PC-9 (cell line): ENCODE data around the gene SEMA5A. TPM values are rescaled to one million over a fixed set of nuclear protein-coding genes. Genes with fewer than 3 reads are reported as not detected.

Experiments
- BruUV-seq: library from RNA; stranded (reverse); fragments of 400-500 nt; replicated peaks from 2 replicates; lab custom pipeline; 2021; lab: Mats Ljungman, UMichigan
- CTCF ChIA-PET: fragments of 300-600 bp; sonication (Branson Sonifier 250); formaldehyde crosslinking; loops from one replicate; lab custom pipeline; 2022; ENCODE audit warnings: antibody characterized with exemption; lab: Charles Lee
- POLR2A ChIA-PET: fragments of 300-600 bp; sonication (Branson Sonifier 250); formaldehyde crosslinking; loops from one replicate; lab custom pipeline; 2022; ENCODE audit warnings: antibody characterized with exemption; ENCODE audit not compliant: unreplicated experiment; lab: Charles Lee
- DNase-seq, 2 experiments: peaks; one replicate each; pipeline versions ENCODE4 v3.0.0 to v3.0.0-alpha.2; 2015 to 2022; ENCODE audit warnings: mixed read lengths in 1 of 2
- H2AFZ ChIP-seq: fragments of 200-600 bp; sonication (generic); 2 replicates; pipeline ENCODE4 v1.8.1; 2017; ENCODE audit warnings: antibody characterized with exemption
- H3F3A ChIP-seq: fragments of 200-600 bp; sonication (generic); 2 replicates; pipeline ENCODE4 v1.8.1; 2017; ENCODE audit warnings: antibody characterized with exemption, mild to moderate bottlenecking, low read depth; ENCODE audit not compliant: insufficient read depth
- H3K27ac ChIP-seq: fragments of 200-600 bp; sonication (generic); 2 replicates; pipeline ENCODE4 v1.6.1; 2016; ENCODE audit warnings: mixed run types
- H3K27me3 ChIP-seq: fragments of 200-600 bp; sonication (generic); 2 replicates; pipeline ENCODE4 v1.6.1; 2016; ENCODE audit warnings: low read depth, mixed run types; ENCODE audit not compliant: insufficient read depth
- H3K36me3 ChIP-seq: fragments of 200-600 bp; sonication (generic); 2 replicates; pipeline ENCODE4 v1.6.1; 2016; ENCODE audit warnings: low read depth, mixed run types
- H3K4me1 ChIP-seq: fragments of 200-600 bp; sonication (generic); replicated peaks from 2 replicates; pipeline ENCODE4 v1.6.1; 2016; ENCODE audit warnings: mixed run types; ENCODE audit not compliant: insufficient read depth
- H3K4me2 ChIP-seq: fragments of 200-600 bp; sonication (generic); 2 replicates; pipeline ENCODE4 v1.6.1; 2017; ENCODE audit warnings: mixed run types
- H3K4me3 ChIP-seq: fragments of 200-600 bp; sonication (generic); 2 replicates; pipeline ENCODE4 v1.6.1; 2016; ENCODE audit warnings: mixed run types
- H3K79me2 ChIP-seq: fragments of 200-600 bp; sonication (generic); 2 replicates; pipeline ENCODE4 v1.6.1; 2017; ENCODE audit warnings: low read depth, mixed run types
- H3K9me2 ChIP-seq: fragments of 200-600 bp; sonication (generic); 2 replicates; pipeline ENCODE4 v1.8.1; 2017; ENCODE audit warnings: mild to moderate bottlenecking; ENCODE audit not compliant: insufficient read depth
- H3K9me3 ChIP-seq: fragments of 200-600 bp; sonication (generic); 2 replicates; pipeline ENCODE4 v1.8.1; 2016; ENCODE audit warnings: low read depth; ENCODE audit not compliant: insufficient read depth
- H4K20me1 ChIP-seq: fragments of 200-600 bp; sonication (generic); 2 replicates; pipeline ENCODE4 v1.8.1; 2017; ENCODE audit not compliant: insufficient read depth
- CTCF ChIP-seq: fragments of 200-600 bp; sonication (generic); conservative IDR thresholded peaks from 2 replicates; pipeline ENCODE4 v1.6.1; 2017; ENCODE audit warnings: mixed run types, antibody characterized with exemption, mild to moderate bottlenecking, moderate library complexity
- EZH2 ChIP-seq: fragments of 200-600 bp; sonication (generic); IDR thresholded peaks from 2 replicates; pipeline ENCODE4 v1.8.0; 2017; ENCODE audit warnings: antibody characterized with exemption, low read depth
- intact Hi-C: fragments of 100-400 bp; cut with micrococcal nuclease; formaldehyde crosslinking; loops from one replicate; pipeline ENCODE4 v1.10.0; 2022; ENCODE audit not compliant: unreplicated experiment
- total RNA-seq: library from RNA; stranded (reverse); gene quantifications from 2 replicates; pipeline ENCODE4 v1.2.3, GENCODE V29; 2021

The SEMA5A gene
- total RNA-seq, 1 experiment from 2014 or later: not detected

- no peak overlapping the region for H3K4me3 ChIP-seq
- H3K9me3 ChIP-seq: no peaks in the 10 kb centered on the region; the same call in 1 of the 2 replicates
- no peak overlapping the region for H3K4me2 ChIP-seq
- POLR2A ChIA-PET: no interaction called here
- no peak for TF ChIP-seq CTCF
- H3K79me2 ChIP-seq: no peaks in the 10 kb centered on the region
- 0 out of 2 replicates have a peak, but pooled peaks cover 3% of the 10 kb centered on the region for H3F3A ChIP-seq
- no peak overlapping the region for H3K27ac ChIP-seq
- no peak for DNase-seq
- no peaks in the 10 kb centered on the region for H4K20me1 ChIP-seq
- no peaks in the 10 kb centered on the region for H3K9me2 ChIP-seq
- H3K36me3 ChIP-seq: no peaks in the 10 kb centered on the region
- H2AFZ ChIP-seq: no peak overlapping the region
- intact Hi-C loops: loop anchor here (10.0 kb wide), 1 partner anchor 181 kb away; the partner anchor contains the start of gene SEMA5A
- no TSS peak for BruUV-seq
- H3K27me3 ChIP-seq: no peaks in the 10 kb centered on the region
- peaks cover 17% of the 10 kb centered on the region for H3K4me1 ChIP-seq
- CTCF ChIA-PET: no interaction called here
These were observed 182.4 kb downstream of the SEMA5A start for GRCh38 chr5:9363449-9363848.

DNA sequence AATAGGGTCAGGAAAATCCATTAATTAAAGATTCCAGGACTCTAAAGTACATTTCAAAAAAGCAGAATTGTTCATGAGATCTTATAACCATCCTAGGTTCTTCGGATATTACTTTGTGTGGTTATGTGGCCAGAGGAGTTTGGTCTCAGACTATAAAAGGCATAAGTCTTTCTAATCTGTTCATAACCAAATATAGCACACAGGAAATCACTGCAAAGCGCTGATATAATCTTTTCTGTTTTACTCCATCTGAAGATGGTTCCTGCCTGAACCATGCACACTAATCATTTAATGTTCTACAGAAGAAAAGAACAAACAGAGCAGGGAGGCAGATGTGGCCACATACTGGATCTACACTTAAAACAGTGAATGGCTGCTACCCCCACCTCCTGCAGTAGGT, 182.8 kb downstream of the SEMA5A start:
- Histone ChIP-seq H3K4me3 (no peak overlapping the region), H3K27ac (no peak overlapping the region), H3K9me3 (no peaks in the 10 kb centered on the region; the same call in 1 of the 2 replicates), H3K36me3 (no peaks in the 10 kb centered on the region), H3K79me2 (no peaks in the 10 kb centered on the region), H4K20me1 (no peaks in the 10 kb centered on the region), H2AFZ (no peak overlapping the region), H3K9me2 (no peaks in the 10 kb centered on the region), H3K4me1 (peaks cover 19% of the 10 kb centered on the region), H3F3A (0 out of 2 replicates have a peak, but pooled peaks cover 3% of the 10 kb centered on the region), H3K27me3 (no peaks in the 10 kb centered on the region), H3K4me2 (no peak overlapping the region)
- CTCF ChIA-PET: no interaction called here
- no peak for DNase-seq
- intact Hi-C loops: loop anchor here (10.0 kb wide), 1 partner anchor 182 kb away; the partner anchor contains the start of gene SEMA5A
- no TSS peak for BruUV-seq
- TF ChIP-seq EZH2 (no peak), CTCF (no peak)
- POLR2A ChIA-PET: no interaction called here

DNA sequence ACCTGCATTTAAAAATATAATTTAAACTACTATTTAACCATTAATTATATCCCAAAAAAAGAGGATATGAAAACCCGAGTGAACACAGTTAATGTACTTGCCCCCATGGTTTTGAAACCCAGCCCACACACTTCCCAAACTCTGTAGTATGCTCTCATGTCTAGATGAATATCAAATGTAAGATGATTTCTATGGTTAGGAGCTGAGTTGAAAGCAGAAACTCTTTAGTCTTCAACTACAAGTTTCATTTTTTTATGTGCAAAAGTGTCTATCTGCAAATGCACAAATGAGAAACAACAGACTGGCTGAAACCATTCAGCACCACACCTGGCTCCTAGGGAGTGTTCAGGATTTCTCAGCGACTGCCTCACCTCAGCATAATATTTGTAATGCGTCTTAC, 183.3 kb downstream of the SEMA5A start:
- Histone ChIP-seq H3K27ac (no peak overlapping the region), H3K79me2 (no peaks in the 10 kb centered on the region), H3K27me3 (no peaks in the 10 kb centered on the region), H3K4me1 (peaks cover 19% of the 10 kb centered on the region), H3K36me3 (no peaks in the 10 kb centered on the region), H3F3A (0 out of 2 replicates have a peak, but pooled peaks cover 3% of the 10 kb centered on the region), H3K4me3 (no peak overlapping the region), H3K9me2 (no peaks in the 10 kb centered on the region), H3K9me3 (no peaks in the 10 kb centered on the region; the same call in 1 of the 2 replicates), H4K20me1 (no peaks in the 10 kb centered on the region), H3K4me2 (no peak overlapping the region), H2AFZ (no peak overlapping the region)
- DNase-seq: no peak
- CTCF ChIA-PET: no interaction called here
- no TSS peak for BruUV-seq
- POLR2A ChIA-PET: no interaction called here
- intact Hi-C loops: loop anchor here (10.0 kb wide), 1 partner anchor 182 kb away; the partner anchor contains the start of gene SEMA5A
- no peak for TF ChIP-seq CTCF
- TF ChIP-seq EZH2: no peak
